GM20000 (cell line): ENCODE data around the gene LRP5.

Experiments used
- DNase-seq: peaks from one replicate; pipeline ENCODE4 v3.0.0; 2012; ENCODE audit warnings: low spot score
- CTCF ChIP-seq: IDR thresholded peaks from 2 replicates; pipeline ENCODE4 v1.5.1; 2012; ENCODE audit warnings: mild to moderate bottlenecking, control low read depth; ENCODE audit errors: extremely low read depth, missing control alignments

Gene LRP5

GRCh38 chr11:68364581-68364980 lies 52.2 kb downstream of the LRP5 start:
- no peak for TF ChIP-seq CTCF
- no peak for DNase-seq

GRCh38 chr11:68365943-68366435 lies 53.6 kb downstream of the LRP5 start:
- no peak for TF ChIP-seq CTCF
- DNase-seq, result no peak

DNA sequence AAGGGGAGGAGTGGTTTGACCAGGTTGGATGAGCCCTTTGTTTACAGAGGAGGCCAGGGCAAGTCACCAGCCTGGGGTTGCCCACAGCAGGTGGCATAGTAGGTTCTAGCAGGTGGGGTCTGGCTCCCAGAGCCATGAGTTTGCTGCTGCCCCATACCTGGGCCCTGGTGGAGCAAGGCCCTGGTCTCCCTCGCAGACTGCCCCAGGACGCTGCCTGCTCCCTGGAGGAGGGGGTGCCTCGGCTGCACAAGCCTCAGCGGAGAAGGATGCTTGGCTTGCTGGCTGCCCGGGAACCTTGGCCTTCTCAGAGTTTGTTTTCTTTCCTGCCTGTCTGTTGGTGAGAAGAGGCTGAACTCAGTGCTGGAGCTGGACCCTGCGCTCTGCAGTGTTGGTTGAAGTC lies 54.9 kb downstream of the LRP5 start:
- DNase-seq, result no peak
- TF ChIP-seq CTCF, result no peak

- DNase-seq, result no peak
- no peak for TF ChIP-seq CTCF
These were observed 57.4 kb downstream of the LRP5 start for GRCh38 chr11:68369756-68370155.

DNA sequence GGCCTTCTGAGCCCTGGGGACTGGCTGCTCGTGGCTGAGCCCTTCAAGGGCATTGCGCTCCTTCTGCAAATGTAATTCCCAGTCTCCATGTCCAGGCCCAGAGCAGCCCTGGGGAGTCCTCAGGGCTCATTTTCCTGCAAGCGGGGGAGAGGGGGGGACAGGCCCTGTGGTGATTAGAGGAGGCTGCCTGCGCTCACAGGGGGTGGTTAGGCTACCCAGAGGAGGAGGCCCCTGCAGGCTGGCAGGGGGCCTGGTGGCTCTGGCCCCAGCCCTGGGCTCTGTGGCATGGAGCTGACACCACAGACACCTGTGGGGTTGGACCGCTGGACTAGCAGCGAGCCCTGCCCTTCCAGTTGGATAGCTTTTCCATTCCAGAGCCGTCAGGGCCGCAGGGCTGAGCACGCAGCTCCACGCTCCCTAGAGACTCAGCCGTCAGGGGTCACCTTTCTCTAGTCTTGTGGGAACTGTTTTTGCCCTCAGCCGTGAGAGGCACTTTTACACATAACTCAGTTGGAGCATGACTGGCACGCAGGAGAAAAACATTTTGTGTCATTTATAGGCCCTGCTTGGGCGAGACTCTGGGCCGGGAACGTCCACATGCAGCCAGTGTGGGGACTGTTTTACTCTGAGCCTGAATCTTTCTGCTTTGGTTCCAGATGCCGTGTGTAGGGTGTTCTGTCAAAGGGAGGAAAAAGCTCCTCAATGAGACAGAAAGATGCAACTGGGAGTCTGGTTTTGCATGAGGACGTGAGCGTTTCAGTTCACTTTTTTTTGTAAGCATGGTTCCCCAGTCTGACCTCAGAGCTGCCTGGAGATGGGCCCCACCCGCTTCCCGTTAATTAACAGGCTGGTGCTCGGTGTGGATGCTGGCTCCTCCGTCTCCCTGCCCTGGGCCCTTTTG lies 58.1 kb downstream of the LRP5 start:
- peak; percentile 95 for DNase-seq
- no peak for TF ChIP-seq CTCF

GRCh38 chr11:68371171-68372041 lies 59.0 kb downstream of the LRP5 start:
- DNase-seq, result no peak
- TF ChIP-seq CTCF, result no peak

GRCh38 chr11:68372114-68372513 lies 59.7 kb downstream of the LRP5 start:
- TF ChIP-seq CTCF, result no peak
- DNase-seq, result no peak
